Globus pallidus (tissue), 1 donor: ENCODE measurements around the gene KIF26B.
"Not testable (repeated sequence)": the region's sequence is repeated elsewhere in the genome, so short reads cannot be mapped to it uniquely, and the experiment has no call there.

ENCODE experiments used
- DNase-seq: peaks from one replicate; pipeline ENCODE4 v3.0.0-alpha.2; 2015; ENCODE audit warnings: low spot score

KIF26B gene

GRCh38 chr1:245356891-245357585, 202.3 kb downstream of the KIF26B start:
- DNase-seq, result no peak

- DNase-seq, result not testable (repeated sequence)
Observed at GRCh38 chr1:245359101-245359680, 204.4 kb downstream of the KIF26B start.

GRCh38 chr1:245361065-245361464, 206.3 kb downstream of the KIF26B start:
- DNase-seq, result no peak

GRCh38 chr1:245361951-245362350, 207.2 kb downstream of the KIF26B start:
- DNase-seq, result no peak

- DNase-seq, result no peak
Observed at GRCh38 chr1:245363461-245364200, 208.8 kb downstream of the KIF26B start.

- DNase-seq, result no peak
Observed at GRCh38 chr1:245365095-245366020, 210.6 kb downstream of the KIF26B start.

- DNase-seq, result no peak
Observed at GRCh38 chr1:245366886-245367285, 212.1 kb downstream of the KIF26B start.

GRCh38 chr1:245370175-245370825, 215.5 kb downstream of the KIF26B start:
- no peak for DNase-seq

- DNase-seq, result no peak
Observed at GRCh38 chr1:245370905-245371581, 216.3 kb downstream of the KIF26B start.

- no peak for DNase-seq
Observed at GRCh38 chr1:245373131-245373530, 218.3 kb downstream of the KIF26B start.

GRCh38 chr1:245375789-245376460, 221.1 kb downstream of the KIF26B start:
- DNase-seq, result no peak

GRCh38 chr1:245377854-245378253, 223.1 kb downstream of the KIF26B start:
- no peak for DNase-seq

GRCh38 chr1:245378311-245378722, 223.5 kb downstream of the KIF26B start:
- DNase-seq, result no peak

- no peak for DNase-seq
Observed at GRCh38 chr1:245378745-245379144, 224.0 kb downstream of the KIF26B start.

GRCh38 chr1:245380790-245381535, 226.2 kb downstream of the KIF26B start:
- no peak for DNase-seq

GRCh38 chr1:245382981-245383380, 228.2 kb downstream of the KIF26B start:
- no peak for DNase-seq

GRCh38 chr1:245383396-245384330, 228.9 kb downstream of the KIF26B start:
- no peak for DNase-seq

- no peak for DNase-seq
Observed at GRCh38 chr1:245386297-245386971, 231.6 kb downstream of the KIF26B start.
